ENCODE results near the gene SERPINE2. TPM values are rescaled to one million over a fixed set of nuclear protein-coding genes. Genes with fewer than 3 reads are reported as not detected.

SERPINE2 gene
- total RNA-seq, 1 experiment from 2014 or later = 3.8 TPM

- Histone ChIP-seq H3K4me1 (no peaks in the 10 kb centered on the region), H3K4me3 (ENCODE audit: low read depth, low read length) (no peak overlapping the region), H3K27me3 (replicated peaks; ENCODE audit: control insufficient read depth, insufficient read depth, low read length) (no peaks in the 10 kb centered on the region; the same call in 1 of the 2 replicates), H3K9me3 (no peaks in the 10 kb centered on the region), H3K36me3 (ENCODE audit: control insufficient read depth, insufficient read depth, low read length) (no peaks in the 10 kb centered on the region)
- peaks cover 11% of the 10 kb centered on the region for H3K27me3 Mint-ChIP-seq (ENCODE audit: insufficient read depth, unreplicated experiment)
- intact Hi-C loops (cut with micrococcal nuclease; ENCODE audit: unreplicated experiment) = no loop called here
- H3K27ac Mint-ChIP-seq (ENCODE audit: unreplicated experiment) = no peak overlapping the region
- TF ChIP-seq, protein P1, sequence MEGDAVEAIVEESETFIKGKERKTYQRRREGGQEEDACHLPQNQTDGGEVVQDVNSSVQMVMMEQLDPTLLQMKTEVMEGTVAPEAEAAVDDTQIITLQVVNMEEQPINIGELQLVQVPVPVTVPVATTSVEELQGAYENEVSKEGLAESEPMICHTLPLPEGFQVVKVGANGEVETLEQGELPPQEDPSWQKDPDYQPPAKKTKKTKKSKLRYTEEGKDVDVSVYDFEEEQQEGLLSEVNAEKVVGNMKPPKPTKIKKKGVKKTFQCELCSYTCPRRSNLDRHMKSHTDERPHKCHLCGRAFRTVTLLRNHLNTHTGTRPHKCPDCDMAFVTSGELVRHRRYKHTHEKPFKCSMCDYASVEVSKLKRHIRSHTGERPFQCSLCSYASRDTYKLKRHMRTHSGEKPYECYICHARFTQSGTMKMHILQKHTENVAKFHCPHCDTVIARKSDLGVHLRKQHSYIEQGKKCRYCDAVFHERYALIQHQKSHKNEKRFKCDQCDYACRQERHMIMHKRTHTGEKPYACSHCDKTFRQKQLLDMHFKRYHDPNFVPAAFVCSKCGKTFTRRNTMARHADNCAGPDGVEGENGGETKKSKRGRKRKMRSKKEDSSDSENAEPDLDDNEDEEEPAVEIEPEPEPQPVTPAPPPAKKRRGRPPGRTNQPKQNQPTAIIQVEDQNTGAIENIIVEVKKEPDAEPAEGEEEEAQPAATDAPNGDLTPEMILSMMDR (IDR thresholded peaks at IDR 0.05; ENCODE audit: insufficient read depth in 1 of 2, low read depth in 1 of 2, low read length in 1 of 2, severe bottlenecking in 1 of 2, unreplicated experiment in 1 of 2) = no peak
- no peaks in the 10 kb centered on the region for H3K4me1 Mint-ChIP-seq (ENCODE audit: low read depth, unreplicated experiment)
- H3K36me3 Mint-ChIP-seq (ENCODE audit: insufficient read depth, unreplicated experiment) = no peaks in the 10 kb centered on the region
- no peak for DNase-seq
- BruUV-seq (replicated peaks) = no TSS peak
- ChIA-PET CTCF (no interaction called here), POLR2A (no interaction called here)
- no peak overlapping the region for H3K4me3 Mint-ChIP-seq (ENCODE audit: unreplicated experiment)
- peaks cover 8% of the 10 kb centered on the region for H3K9me3 Mint-ChIP-seq (ENCODE audit: unreplicated experiment)
Observed at GRCh38 chr2:224025874-224026273, 13.2 kb downstream of the SERPINE2 start.

- CTCF ChIA-PET = no interaction called here
- Mint-ChIP-seq H3K4me3 (ENCODE audit: unreplicated experiment) (no peak overlapping the region), H3K27me3 (ENCODE audit: insufficient read depth, unreplicated experiment) (peaks cover 11% of the 10 kb centered on the region), H3K9me3 (ENCODE audit: unreplicated experiment) (peaks cover 9% of the 10 kb centered on the region), H3K27ac (ENCODE audit: unreplicated experiment) (no peak overlapping the region), H3K4me1 (ENCODE audit: low read depth, unreplicated experiment) (no peaks in the 10 kb centered on the region), H3K36me3 (ENCODE audit: insufficient read depth, unreplicated experiment) (no peaks in the 10 kb centered on the region)
- intact Hi-C loops (cut with micrococcal nuclease; ENCODE audit: unreplicated experiment) = no loop called here
- Histone ChIP-seq H3K4me3 (ENCODE audit: low read depth, low read length) (no peak overlapping the region), H3K9me3 (no peaks in the 10 kb centered on the region), H3K4me1 (no peaks in the 10 kb centered on the region), H3K36me3 (ENCODE audit: control insufficient read depth, insufficient read depth, low read length) (no peaks in the 10 kb centered on the region), H3K27me3 (replicated peaks; ENCODE audit: control insufficient read depth, insufficient read depth, low read length) (no peaks in the 10 kb centered on the region; the same call in 1 of the 2 replicates)
- no TSS peak for BruUV-seq (replicated peaks)
- TF ChIP-seq, protein P1 (IDR thresholded peaks at IDR 0.05; ENCODE audit: insufficient read depth in 1 of 2, low read depth in 1 of 2, low read length in 1 of 2, severe bottlenecking in 1 of 2, unreplicated experiment in 1 of 2) = no peak
- POLR2A ChIA-PET = no interaction called here
- DNase-seq = no peak
Observed at GRCh38 chr2:224024270-224024669, 14.8 kb downstream of the SERPINE2 start.

- no peak overlapping the region for H3K27ac Mint-ChIP-seq (ENCODE audit: unreplicated experiment)
- Histone ChIP-seq H3K4me1 (no peaks in the 10 kb centered on the region), H3K27me3 (replicated peaks; ENCODE audit: control insufficient read depth, insufficient read depth, low read length) (no peaks in the 10 kb centered on the region; the same call in 1 of the 2 replicates), H3K36me3 (ENCODE audit: control insufficient read depth, insufficient read depth, low read length) (no peaks in the 10 kb centered on the region), H3K9me3 (no peaks in the 10 kb centered on the region), H3K4me3 (ENCODE audit: low read depth, low read length) (no peak overlapping the region)
- no peak overlapping the region for H3K4me3 Mint-ChIP-seq (ENCODE audit: unreplicated experiment)
- H3K27me3 Mint-ChIP-seq (ENCODE audit: insufficient read depth, unreplicated experiment) = peaks cover 11% of the 10 kb centered on the region
- TF ChIP-seq, protein P1 (IDR thresholded peaks at IDR 0.05; ENCODE audit: insufficient read depth in 1 of 2, low read depth in 1 of 2, low read length in 1 of 2, severe bottlenecking in 1 of 2, unreplicated experiment in 1 of 2) = no peak
- H3K36me3 Mint-ChIP-seq (ENCODE audit: insufficient read depth, unreplicated experiment) = no peaks in the 10 kb centered on the region
- H3K9me3 Mint-ChIP-seq (ENCODE audit: unreplicated experiment) = peaks cover 9% of the 10 kb centered on the region
- ChIA-PET CTCF (interaction anchor here (1.0 kb wide), 1 partner anchor 261 kb away, joined by 3 read pairs; no protein-coding TSS in a partner anchor), POLR2A (no interaction called here)
- no peak for DNase-seq
- no TSS peak for BruUV-seq (replicated peaks)
- no peaks in the 10 kb centered on the region for H3K4me1 Mint-ChIP-seq (ENCODE audit: low read depth, unreplicated experiment)
- intact Hi-C loops (cut with micrococcal nuclease; ENCODE audit: unreplicated experiment) = no loop called here
Observed at GRCh38 chr2:224023188-224023587, 15.9 kb downstream of the SERPINE2 start.
